Adipocyte (in vitro differentiated cells): Measurements from ENCODE around the gene METTL4.

Experiments
- DNase-seq: peaks from one replicate; pipeline ENCODE4 v3.0.0-alpha.2; 2015; ENCODE audit warnings: low read depth
- H3K27me3 ChIP-seq: replicated peaks from 2 replicates; pipeline ENCODE4 v1.7.0; 2013; ENCODE audit warnings: mild to moderate bottlenecking, low read length, moderate library complexity; ENCODE audit not compliant: control insufficient read depth, insufficient read depth
- H3K36me3 ChIP-seq: 2 replicates; pipeline ENCODE4 v1.7.0; 2013; ENCODE audit warnings: low read length, mild to moderate bottlenecking, moderate library complexity; ENCODE audit not compliant: control insufficient read depth, insufficient read depth, severe bottlenecking
- H3K4me1 ChIP-seq: 2 replicates; pipeline ENCODE4 v1.7.0; 2013; ENCODE audit warnings: mild to moderate bottlenecking, low read length, moderate library complexity; ENCODE audit not compliant: control insufficient read depth, insufficient read depth
- H3K4me3 ChIP-seq: 2 replicates; pipeline ENCODE4 v1.7.0; 2013; ENCODE audit warnings: mild to moderate bottlenecking, low read length, moderate library complexity
- H3K9ac ChIP-seq: 2 replicates; pipeline ENCODE4 v1.7.0; 2013; ENCODE audit warnings: mild to moderate bottlenecking, low read length, moderate library complexity
- H3K9me3 ChIP-seq: 2 replicates; pipeline ENCODE4 v1.7.0; 2013; ENCODE audit warnings: mild to moderate bottlenecking, low read length, moderate library complexity; ENCODE audit not compliant: control insufficient read depth

Gene METTL4, protein sequence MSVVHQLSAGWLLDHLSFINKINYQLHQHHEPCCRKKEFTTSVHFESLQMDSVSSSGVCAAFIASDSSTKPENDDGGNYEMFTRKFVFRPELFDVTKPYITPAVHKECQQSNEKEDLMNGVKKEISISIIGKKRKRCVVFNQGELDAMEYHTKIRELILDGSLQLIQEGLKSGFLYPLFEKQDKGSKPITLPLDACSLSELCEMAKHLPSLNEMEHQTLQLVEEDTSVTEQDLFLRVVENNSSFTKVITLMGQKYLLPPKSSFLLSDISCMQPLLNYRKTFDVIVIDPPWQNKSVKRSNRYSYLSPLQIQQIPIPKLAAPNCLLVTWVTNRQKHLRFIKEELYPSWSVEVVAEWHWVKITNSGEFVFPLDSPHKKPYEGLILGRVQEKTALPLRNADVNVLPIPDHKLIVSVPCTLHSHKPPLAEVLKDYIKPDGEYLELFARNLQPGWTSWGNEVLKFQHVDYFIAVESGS

DNA sequence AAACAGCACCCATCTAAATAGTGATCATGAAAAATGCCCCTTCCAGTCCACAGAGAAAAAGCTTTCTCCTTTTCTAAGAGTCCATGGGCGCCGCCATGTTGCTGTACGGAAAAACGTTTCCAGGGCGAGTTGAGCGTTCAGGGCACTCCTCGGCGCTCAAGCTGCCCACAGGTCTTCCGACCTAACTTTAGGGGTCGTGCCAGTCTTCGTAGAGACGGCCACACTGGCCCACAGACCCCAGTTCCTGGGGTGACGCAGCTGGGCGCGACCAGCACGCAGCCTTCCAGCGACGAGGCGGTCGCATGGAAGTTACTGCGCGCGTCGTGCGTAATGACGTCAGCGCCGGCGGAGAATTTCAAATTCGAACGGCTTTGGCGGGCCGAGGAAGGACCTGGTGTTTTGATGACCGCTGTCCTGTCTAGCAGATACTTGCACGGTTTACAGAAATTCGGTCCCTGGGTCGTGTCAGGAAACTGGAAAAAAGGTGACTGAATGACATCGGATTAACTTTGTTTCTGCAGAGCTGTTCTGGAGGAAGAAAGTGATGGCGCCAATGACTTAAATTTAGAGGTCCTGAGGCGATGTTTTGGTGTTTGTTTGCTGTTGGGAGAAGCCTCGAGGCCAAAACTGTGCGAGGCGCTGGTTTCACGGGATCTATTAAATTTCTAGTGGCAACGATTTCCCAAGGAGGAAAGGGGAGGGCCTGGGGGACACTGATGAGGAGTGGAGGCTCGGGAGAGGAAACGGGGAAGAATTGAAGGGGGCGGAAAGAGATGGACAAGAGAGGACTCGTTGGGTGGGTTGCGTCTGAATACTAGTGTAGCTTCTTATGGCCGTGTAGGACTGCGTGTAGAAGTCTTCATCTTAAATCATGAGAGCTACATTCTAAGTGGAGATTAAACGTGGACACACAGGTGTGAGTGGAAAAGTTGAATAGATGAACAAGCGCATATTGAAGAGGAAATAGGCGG is at the start of gene METTL4, which contains the start of gene NDC80:
METTL4 (minus strand) TSS at position 306 of the 971 bp plus-strand sequence. CDS start 4,289 bp downstream, outside the sequence.
NDC80 (plus strand) TSS at position 358 of the 971 bp plus-strand sequence. CDS start 1,429 bp downstream, outside the sequence.
- peaks cover 3% of the 10 kb centered on the region for H3K36me3 ChIP-seq
- peak; percentile 94 for DNase-seq
- H3K4me1 ChIP-seq, result peaks cover 21% of the 10 kb centered on the region
- peak within 1 kb of the TSS; percentile 97 for H3K9ac ChIP-seq
- peak within 1 kb of the TSS; percentile 99 for H3K4me3 ChIP-seq
- H3K27me3 ChIP-seq, result no peaks in the 10 kb centered on the region
- no peaks in the 10 kb centered on the region for H3K9me3 ChIP-seq

DNA sequence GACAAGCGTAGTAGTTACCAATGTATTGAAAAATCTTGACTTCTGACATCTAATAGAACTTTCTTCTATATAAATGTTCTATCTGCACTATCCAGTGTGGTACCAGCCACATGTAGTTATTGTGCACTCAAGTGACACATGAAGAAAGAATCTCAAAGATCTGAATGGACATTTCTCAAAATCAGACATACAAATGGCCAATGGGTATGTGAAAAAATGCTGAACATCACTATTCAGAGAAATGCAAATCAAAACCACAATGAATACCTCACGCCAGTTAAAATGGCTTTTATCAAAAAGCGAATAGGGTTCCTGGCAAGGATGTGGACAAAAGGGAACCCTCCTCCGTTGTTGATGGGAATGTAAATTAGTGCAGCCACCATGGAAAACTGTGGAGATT is 46.7 kb upstream of the METTL4 start:
- peaks cover 2% of the 10 kb centered on the region for H3K4me1 ChIP-seq
- H3K4me3 ChIP-seq, result no peak overlapping the region
- DNase-seq, result peak; percentile 28
- no peak overlapping the region for H3K9ac ChIP-seq
- no peaks in the 10 kb centered on the region for H3K27me3 ChIP-seq
- no peaks in the 10 kb centered on the region for H3K36me3 ChIP-seq
- no peaks in the 10 kb centered on the region for H3K9me3 ChIP-seq

DNA sequence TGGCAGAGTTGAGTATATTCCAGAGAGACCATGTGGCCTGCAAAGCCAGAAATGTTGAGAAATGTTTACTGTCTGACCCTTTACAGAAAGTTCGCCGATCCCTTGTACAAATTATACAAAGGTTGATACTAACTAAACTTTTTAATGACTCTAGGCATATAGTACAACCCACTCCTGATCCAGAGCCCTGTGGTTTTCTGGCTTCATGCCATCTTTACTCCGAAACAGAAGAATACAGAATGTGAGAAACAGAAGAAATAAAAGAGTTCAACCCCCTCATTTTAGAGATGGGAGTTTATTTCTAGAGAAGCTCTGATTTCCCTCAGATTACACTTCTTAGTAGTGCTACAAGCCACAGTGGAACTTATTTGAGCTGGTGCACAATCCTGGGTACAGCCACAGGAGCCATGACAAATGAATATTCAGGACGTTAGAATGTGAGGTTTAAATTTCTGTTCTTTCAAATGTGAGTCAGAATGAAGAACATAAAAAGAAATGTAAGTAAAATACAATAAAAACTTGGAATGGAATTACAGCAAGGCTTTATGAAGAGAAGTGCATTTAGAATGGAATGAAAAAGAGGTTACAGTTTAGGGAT is 46.2 kb upstream of the METTL4 start:
- Histone ChIP-seq H3K4me1 (peaks cover 2% of the 10 kb centered on the region), H3K27me3 (no peaks in the 10 kb centered on the region), H3K9ac (no peak overlapping the region), H3K4me3 (no peak overlapping the region), H3K9me3 (no peaks in the 10 kb centered on the region), H3K36me3 (no peaks in the 10 kb centered on the region)
- peak; percentile 2 for DNase-seq

DNA sequence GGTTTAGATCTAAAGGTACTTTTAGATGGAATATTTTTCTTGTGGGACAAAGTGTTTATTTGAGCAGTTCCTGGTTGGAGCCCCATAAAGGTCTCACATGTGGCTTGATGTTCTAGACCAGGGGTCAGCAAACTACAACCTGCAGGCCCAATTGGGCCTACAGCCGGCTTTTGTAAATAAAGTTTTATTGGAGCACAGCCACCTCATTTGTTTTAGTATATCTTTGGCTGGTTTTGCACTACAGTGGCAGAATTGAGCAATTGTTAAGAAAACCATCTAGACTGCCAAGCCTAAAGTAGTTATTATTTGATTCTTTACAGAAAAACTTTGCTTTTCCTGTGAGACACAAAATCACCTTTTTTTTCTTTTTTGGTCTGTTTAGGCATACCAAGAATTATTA is 41.7 kb upstream of the METTL4 start:
- peak; percentile 4 for DNase-seq
- no peaks in the 10 kb centered on the region for H3K36me3 ChIP-seq
- H3K4me3 ChIP-seq, result no peak overlapping the region
- H3K9me3 ChIP-seq, result no peaks in the 10 kb centered on the region
- no peaks in the 10 kb centered on the region for H3K27me3 ChIP-seq
- no peak overlapping the region for H3K9ac ChIP-seq
- H3K4me1 ChIP-seq, result peaks cover 2% of the 10 kb centered on the region

DNA sequence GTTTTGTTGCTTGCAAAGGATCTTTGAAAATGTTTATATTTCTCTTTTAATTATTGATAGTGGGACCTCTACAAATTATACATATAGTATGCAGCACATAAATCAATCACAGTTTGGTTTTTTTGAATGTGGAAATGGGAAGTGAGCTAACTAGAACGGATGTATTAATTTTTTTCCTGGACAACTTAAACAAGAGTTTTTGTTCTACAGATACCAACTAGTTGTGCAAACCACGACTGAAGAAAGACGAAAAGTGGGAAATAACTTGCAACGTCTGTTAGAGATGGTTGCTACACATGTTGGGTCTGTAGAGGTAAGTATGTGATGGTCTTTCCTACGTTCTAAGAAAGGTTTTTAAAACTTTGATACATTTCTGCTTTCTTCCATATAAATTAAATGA is 39.2 kb upstream of the METTL4 start:
- Histone ChIP-seq H3K4me3 (no peak overlapping the region), H3K9ac (no peak overlapping the region), H3K27me3 (no peaks in the 10 kb centered on the region), H3K36me3 (no peaks in the 10 kb centered on the region), H3K9me3 (no peaks in the 10 kb centered on the region), H3K4me1 (peaks cover 16% of the 10 kb centered on the region)
- DNase-seq, result no peak

DNA sequence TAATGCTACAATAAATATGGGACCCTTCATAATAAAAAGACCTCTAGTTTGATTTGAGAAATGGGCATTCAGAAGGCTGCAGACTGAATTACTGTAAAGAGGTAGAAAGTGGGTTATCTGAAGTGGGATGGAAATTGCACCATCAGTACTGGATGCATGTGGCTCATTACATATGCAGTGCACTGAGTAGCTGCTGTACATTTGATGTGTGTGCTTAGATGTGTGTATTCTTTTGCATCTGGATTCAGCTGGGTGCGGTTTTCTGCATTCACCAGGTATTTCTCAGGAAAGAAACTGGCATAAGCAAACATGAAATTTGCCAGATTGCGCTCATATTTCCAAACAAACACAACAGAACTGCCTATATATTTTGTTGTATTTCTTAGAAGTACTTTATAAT is 38.3 kb upstream of the METTL4 start:
- Histone ChIP-seq H3K9ac (no peak overlapping the region), H3K27me3 (no peaks in the 10 kb centered on the region), H3K4me3 (no peak overlapping the region), H3K4me1 (peaks cover 20% of the 10 kb centered on the region), H3K36me3 (no peaks in the 10 kb centered on the region), H3K9me3 (no peaks in the 10 kb centered on the region)
- no peak for DNase-seq

DNA sequence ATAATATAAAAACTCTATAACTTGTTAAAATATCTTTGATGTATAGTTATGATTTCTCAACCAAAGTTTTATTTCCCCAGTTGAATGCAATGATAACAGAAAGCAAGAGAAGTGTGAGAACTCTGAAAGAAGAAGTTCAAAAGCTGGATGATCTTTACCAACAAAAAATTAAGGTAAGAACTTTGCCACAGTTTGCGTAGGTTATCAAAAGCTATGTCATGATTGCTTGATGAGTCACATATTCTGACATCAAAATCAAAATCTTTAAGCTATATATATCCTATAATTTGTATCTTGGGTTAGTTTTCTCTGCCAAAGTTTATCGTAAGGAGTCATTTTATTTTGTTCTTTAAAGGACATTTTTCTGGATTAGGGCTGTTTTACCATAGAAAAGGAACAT is 35.0 kb upstream of the METTL4 start:
- H3K27me3 ChIP-seq, result no peaks in the 10 kb centered on the region
- no peaks in the 10 kb centered on the region for H3K36me3 ChIP-seq

DNA sequence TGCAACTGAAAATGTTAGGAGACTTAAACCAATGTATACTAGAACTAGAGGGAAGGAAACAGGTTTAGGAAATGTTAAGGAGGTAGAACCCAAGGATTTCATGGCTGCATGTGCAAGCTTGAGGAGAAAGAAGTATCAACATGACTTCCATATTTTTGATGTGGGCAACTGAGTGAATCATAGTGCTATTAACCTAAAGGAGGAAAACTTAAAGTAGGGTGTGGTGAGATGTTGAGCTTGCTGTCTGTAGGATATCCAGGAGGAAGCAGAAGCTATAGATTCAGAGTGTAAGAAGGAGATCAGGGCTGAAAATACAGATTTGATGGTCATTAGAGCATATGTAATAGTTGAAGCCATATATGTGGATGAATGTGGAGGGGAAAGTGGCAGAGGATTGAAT is 31.5 kb upstream of the METTL4 start:
- Histone ChIP-seq H3K9me3 (no peaks in the 10 kb centered on the region), H3K36me3 (no peaks in the 10 kb centered on the region), H3K9ac (no peak overlapping the region), H3K4me1 (peaks cover 20% of the 10 kb centered on the region), H3K27me3 (no peaks in the 10 kb centered on the region), H3K4me3 (no peak overlapping the region)
- no peak for DNase-seq

More for the DNA sequence above, 35.0 kb upstream of the METTL4 start:
- DNase-seq, result peak; percentile 3
- Histone ChIP-seq H3K4me1 (peaks cover 18% of the 10 kb centered on the region), H3K9me3 (no peaks in the 10 kb centered on the region), H3K4me3 (peak overlapping the region; percentile 74), H3K9ac (peak overlapping the region; percentile 54)

DNA sequence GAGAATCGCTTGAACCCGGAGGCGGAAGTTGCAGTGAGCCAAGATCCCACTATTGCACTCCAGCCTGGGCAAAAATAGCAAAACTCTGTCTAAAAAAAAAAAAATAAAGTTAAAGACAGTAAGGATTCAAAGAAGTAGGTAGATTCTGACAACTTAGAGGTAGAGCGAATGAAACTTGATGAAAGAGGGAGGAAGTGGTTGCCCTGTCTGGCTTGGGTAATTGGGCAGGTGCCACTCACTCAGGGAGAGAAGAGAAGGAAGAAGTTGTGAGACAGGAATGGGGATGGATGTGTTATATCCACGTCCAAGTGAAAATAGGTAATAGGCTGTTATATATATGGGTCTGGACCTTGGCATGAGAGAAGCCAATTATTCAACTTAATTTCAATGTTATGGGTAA is 26.3 kb upstream of the METTL4 start:
- no peaks in the 10 kb centered on the region for H3K9me3 ChIP-seq
- peaks cover 9% of the 10 kb centered on the region for H3K4me1 ChIP-seq
- H3K4me3 ChIP-seq, result no peak overlapping the region
- DNase-seq, result no peak
- H3K9ac ChIP-seq, result no peak overlapping the region
- no peaks in the 10 kb centered on the region for H3K27me3 ChIP-seq
- no peaks in the 10 kb centered on the region for H3K36me3 ChIP-seq

DNA sequence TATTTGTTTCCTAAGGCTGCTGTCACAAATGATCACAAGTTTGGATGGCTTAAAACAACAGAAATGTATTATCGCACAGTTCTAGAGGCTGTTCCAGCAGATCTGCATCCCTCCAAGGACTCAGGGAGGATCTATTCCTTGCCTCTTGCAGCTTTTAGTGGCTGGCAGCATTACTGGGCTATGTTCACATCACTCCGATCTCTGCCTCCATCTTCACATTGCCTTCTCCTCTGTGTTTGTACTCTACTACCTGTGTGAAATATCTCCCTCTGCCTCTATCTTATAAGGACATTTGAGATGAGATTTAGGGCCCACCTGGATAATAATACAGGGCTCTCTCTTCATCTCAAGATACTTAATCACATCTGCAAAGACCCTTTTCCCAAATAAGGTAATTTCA is 19.0 kb upstream of the METTL4 start:
- Histone ChIP-seq H3K36me3 (no peaks in the 10 kb centered on the region), H3K27me3 (no peaks in the 10 kb centered on the region), H3K4me3 (peak overlapping the region; percentile 66), H3K9ac (no peak overlapping the region), H3K9me3 (no peaks in the 10 kb centered on the region), H3K4me1 (peaks cover 24% of the 10 kb centered on the region)
- DNase-seq, result no peak
